ENCODE data around the gene LRWD1. TPM values are rescaled to one million over a fixed set of nuclear protein-coding genes. Genes with fewer than 3 reads are reported as not detected.

The LRWD1 gene
- total RNA-seq = 10 to 100 TPM in 4 of 10 donors, 1 to 10 TPM in 6; 8.1 to 12.2 (median 9.5) TPM
- 10 to 100 TPM in 1 of 2 donors, 1 to 10 TPM in 1; 6.5 to 21.3 TPM for polyA plus RNA-seq
- long read RNA-seq, donor 1, transcript LRWD1-201 (15 exons, 2,215 nt) = major isoform, 6 of 11 reads
- long read RNA-seq, donor 1, partial matches to known transcripts = 4 of 11 reads
- long read RNA-seq, donor 1, other reads (novel, unspliced or antisense) = 1 of 11 reads
- long read RNA-seq, donor 2, transcript LRWD1-201 (15 exons, 2,215 nt) = major isoform, 12 of 21 reads
- long read RNA-seq, donor 2, partial matches to known transcripts = 7 of 21 reads
- long read RNA-seq, donor 2, other reads (novel, unspliced or antisense) = 2 of 21 reads
- long read RNA-seq, donor 3, transcript LRWD1-201 (15 exons, 2,215 nt) = major isoform, 47 of 62 reads
- long read RNA-seq, donor 3, partial matches to known transcripts = 10 of 62 reads
- long read RNA-seq, donor 3, other reads (novel, unspliced or antisense) = 5 of 62 reads

GRCh38 chr7:102464577-102465280 lies at the start of gene LRWD1, which contains the start of gene ALKBH4:
Gene LRWD1, plus strand, starts transcription at chr7:102464984. Its CDS starts 97 bp downstream, at chr7:102465081.
Gene ALKBH4, minus strand, starts transcription at chr7:102464863. Its CDS starts 27 bp downstream, at chr7:102464836.
- DNase-seq (peak; percentile 94 to 96), ATAC-seq (peak; percentile 93 to 98 (median 96))
- H3K4me3 ChIP-seq = peak within 1 kb of the TSS; percentile 74 to 100 (median 91)
- peak within 1 kb of the TSS in 9 of 10 donors; percentile 53 to 94 (median 82) for H3K27ac ChIP-seq
- H3K27me3 ChIP-seq = no peaks in the 10 kb centered on the region
- intact Hi-C loops (cut with DNase I) = loop anchor here in 2 of 10 donors (5.0 to 10.0 kb wide), 3 partner anchors 50 to 180 kb away; partner anchors contain the start of gene SH2B2 (in 1 of the 2)
- H3K9me3 ChIP-seq = no peaks in the 10 kb centered on the region
- H3K4me1 ChIP-seq = peaks cover 4 to 26% (median 23%) of the 10 kb centered on the region in 9 donors
- 0% methylated on average over 79 to 81 of the region's 81 CpGs for WGBS, 2 donors
- peak in 7 of 9 donors; percentile 17 to 51 (median 36) for TF ChIP-seq CTCF (IDR thresholded peaks at IDR 0.05)
- peaks cover 0 to 23% (median 3%) of the 10 kb centered on the region in 9 donors for H3K36me3 ChIP-seq

DNA sequence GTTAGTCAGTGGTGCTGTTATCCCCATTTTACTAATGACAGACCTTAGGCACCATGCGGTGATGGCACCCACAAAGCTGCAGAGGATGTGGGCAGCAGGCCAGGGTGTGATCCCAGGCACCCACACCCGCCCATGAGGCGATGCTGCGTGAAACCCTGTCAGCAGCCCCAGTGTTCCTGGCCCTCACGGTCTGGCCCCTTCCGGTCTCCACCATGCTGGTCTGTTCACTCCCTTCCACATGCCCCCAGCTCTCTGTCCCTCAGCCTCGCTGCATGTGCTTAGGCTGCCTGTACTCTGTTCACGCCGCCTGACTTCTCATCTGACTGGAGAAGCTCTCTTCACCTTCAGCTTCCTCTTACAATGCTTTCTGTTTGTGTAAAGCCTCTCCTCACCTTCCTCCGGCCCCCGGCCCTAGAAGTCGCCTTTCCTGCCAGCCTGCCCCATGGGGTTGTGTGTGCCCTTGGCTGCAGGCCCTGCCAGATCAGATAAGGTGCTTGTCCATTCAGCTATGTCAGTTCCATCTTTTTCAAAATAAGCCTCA lies 49.0 kb upstream of the LRWD1 start:
- Histone ChIP-seq H3K27me3 (no peaks in the 10 kb centered on the region), H3K9me3 (no peaks in the 10 kb centered on the region), H3K27ac (peak overlapping the region in 1 of 10 donors; percentile 78), H3K4me3 (no peak overlapping the region), H3K4me1 (peaks cover 0 to 32% (median 8%) of the 10 kb centered on the region in 9 donors), H3K36me3 (peaks cover 0 to 97% (median 27%) of the 10 kb centered on the region in 9 donors)
- DNase-seq = peak in 1 of 2 donors; percentile 21
- TF ChIP-seq CTCF (IDR thresholded peaks at IDR 0.05) = no peak
- intact Hi-C loops (cut with DNase I) = loop anchor here in 1 of 10 donors (10.0 kb wide), 1 partner anchor 49 kb away; the partner anchor contains the start of genes ALKBH4 and LRWD1
- WGBS, 2 donors = 81 to 86% methylated on average over 12 of the region's 12 CpGs
- peak in 1 of 8 donors; percentile 4 for ATAC-seq

DNA sequence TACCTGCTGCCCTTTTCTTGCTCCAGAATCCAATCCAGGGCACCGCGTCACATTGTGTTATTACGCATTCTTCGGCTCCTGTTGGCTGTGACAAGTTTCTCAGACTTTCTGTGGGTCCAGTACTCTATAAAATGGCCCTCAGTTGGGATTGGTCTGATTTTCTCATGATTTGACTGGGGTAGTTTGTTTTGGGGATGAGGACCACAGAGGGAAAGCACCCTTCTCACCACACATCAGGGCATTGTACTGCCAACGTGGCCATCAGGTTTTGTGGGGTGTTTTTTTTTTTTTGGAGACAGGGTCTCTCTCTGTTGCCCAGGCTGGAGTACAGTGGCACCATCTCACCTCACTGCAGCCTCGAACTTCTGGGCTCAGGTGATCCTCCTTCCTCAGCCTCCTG lies 48.4 kb upstream of the LRWD1 start:
- intact Hi-C loops (cut with DNase I) = loop anchor here in 1 of 10 donors (10.0 kb wide), 1 partner anchor 48 kb away; the partner anchor contains the start of genes ALKBH4 and LRWD1
- Histone ChIP-seq H3K27ac (peak overlapping the region in 1 of 10 donors; percentile 78), H3K9me3 (no peaks in the 10 kb centered on the region), H3K4me1 (peaks cover 0 to 38% (median 8%) of the 10 kb centered on the region in 9 donors), H3K4me3 (no peak overlapping the region), H3K27me3 (no peaks in the 10 kb centered on the region), H3K36me3 (peaks cover 0 to 97% (median 20%) of the 10 kb centered on the region in 9 donors)
- 95 to 96% methylated on average over 6 of the region's 6 CpGs for WGBS, 2 donors
- ATAC-seq (no peak), DNase-seq (no peak)
- no peak for TF ChIP-seq CTCF (IDR thresholded peaks at IDR 0.05)
